ENCODE data around the gene PSMB11.

- TF ChIP-seq POLR2A (IDR thresholded peaks at IDR 0.05; ENCODE audit: low read depth, low read length) (no peak), POLR2AphosphoS5 (IDR thresholded peaks at IDR 0.05; ENCODE audit: low read depth, low read length) (no peak), TAF1 (IDR thresholded peaks at IDR 0.05; ENCODE audit: borderline replicate concordance, low read depth, low read length) (no peak)
These were observed 20.0 kb upstream of the PSMB11 start for GRCh38 chr14:23021889-23022442.

Measured in GM12892 (cell line).